ENCODE data around the gene APOBEC3A. TPM values are rescaled to one million over a fixed set of nuclear protein-coding genes. Genes with fewer than 3 reads are reported as not detected.
"Not testable (repeated sequence)": the region's sequence is repeated elsewhere in the genome, so short reads cannot be mapped to it uniquely, and the experiment has no call there.

APOBEC3A gene
- total RNA-seq, 2 experiments from 2014 or later = 0.17 TPM; not detected in 1

DNA sequence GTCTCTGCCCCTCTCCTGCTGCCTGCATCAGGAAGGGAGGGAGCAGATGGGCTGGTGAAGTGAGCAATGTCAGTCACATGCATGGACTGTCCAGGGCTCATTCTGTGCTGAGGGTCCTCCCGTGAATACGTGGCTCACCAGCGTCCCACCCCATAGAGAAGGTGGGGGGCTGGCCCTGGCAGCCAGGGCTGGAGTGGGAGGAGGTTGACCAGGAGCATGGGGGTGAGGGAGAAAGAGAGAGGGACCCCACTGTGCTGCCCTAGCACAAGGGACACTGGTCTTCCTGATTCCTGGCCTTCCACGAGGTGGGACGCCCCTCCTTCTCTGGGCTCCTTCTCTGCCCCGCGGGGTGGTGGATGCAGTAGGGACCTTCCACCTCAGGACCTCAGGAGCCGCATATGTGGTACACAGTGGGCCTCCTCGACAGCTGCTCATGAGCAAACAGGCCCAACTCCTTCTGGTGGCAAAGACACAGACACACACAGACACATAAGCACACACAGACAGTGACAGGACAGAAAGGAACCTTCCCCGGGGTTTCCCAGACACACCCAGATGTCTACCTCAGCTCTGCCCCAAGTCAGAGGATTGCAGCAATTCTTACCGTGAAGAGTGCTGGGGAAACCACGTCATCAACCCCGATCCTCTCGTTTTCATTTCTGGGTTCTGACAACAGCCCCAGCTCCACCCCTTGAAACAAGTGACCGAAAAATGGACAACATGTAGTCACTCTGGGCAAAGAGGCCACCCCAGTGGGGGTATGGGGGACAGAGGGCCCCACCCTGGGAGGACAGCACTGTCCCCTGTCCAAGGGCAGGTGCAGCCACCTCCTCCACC is 3.6 kb upstream of the APOBEC3A start:
- H3K4me3 Mint-ChIP-seq = peak overlapping the region; percentile 50
- CTCF ChIA-PET = interaction anchor here (0.6 to 6.9 kb wide), 12 partner anchors 12 to 189 kb away, joined by 3 to 45 read pairs (median 5); partner anchors contain the start of gene CBX6

GRCh38 chr22:38954414-38955043 is 2.9 kb upstream of the APOBEC3A start:
- Mint-ChIP-seq H3K9me3 (no peaks in the 10 kb centered on the region), H3K27ac (peak overlapping the region; percentile 87), H3K27me3 (peaks cover 2% of the 10 kb centered on the region), H3K4me3 (no peak overlapping the region), H3K4me1 (ENCODE audit: low read depth) (peaks cover 31% of the 10 kb centered on the region), H3K36me3 (no peaks in the 10 kb centered on the region)
- no peak for DNase-seq
- POLR2A ChIA-PET = interaction anchor here (1.0 to 2.6 kb wide), 6 partner anchors 12 to 358 kb away, joined by 4 to 27 read pairs (median 6); partner anchors contain the start of gene CBX6
- intact Hi-C loops (cut with micrococcal nuclease) = loop anchor here (1.0 kb wide), 3 partner anchors 13 to 80 kb away; partner anchors contain the start of gene APOBEC3B
- CTCF ChIA-PET = interaction anchor here (0.8 to 6.9 kb wide), 11 partner anchors 12 to 189 kb away, joined by 3 to 45 read pairs (median 5); partner anchors contain the start of gene CBX6

More for the DNA sequence above, 3.6 kb upstream of the APOBEC3A start:
- POLR2A ChIA-PET = interaction anchor here (1.0 to 2.6 kb wide), 6 partner anchors 12 to 358 kb away, joined by 4 to 27 read pairs (median 6); partner anchors contain the start of gene CBX6
- H3K36me3 Mint-ChIP-seq = no peaks in the 10 kb centered on the region
- intact Hi-C loops (cut with micrococcal nuclease) = loop anchor here (1.0 kb wide), 3 partner anchors 12 to 79 kb away; partner anchors contain the start of gene APOBEC3B
- H3K4me1 Mint-ChIP-seq (ENCODE audit: low read depth) = peaks cover 31% of the 10 kb centered on the region
- DNase-seq = peak; percentile 93
- peaks cover 2% of the 10 kb centered on the region for H3K27me3 Mint-ChIP-seq
- H3K27ac Mint-ChIP-seq = peak overlapping the region; percentile 87
- H3K9me3 Mint-ChIP-seq = no peaks in the 10 kb centered on the region

- Mint-ChIP-seq H3K36me3 (no peaks in the 10 kb centered on the region), H3K9me3 (no peaks in the 10 kb centered on the region), H3K27ac (peak overlapping the region; percentile 87), H3K4me1 (ENCODE audit: low read depth) (peaks cover 33% of the 10 kb centered on the region), H3K27me3 (peaks cover 2% of the 10 kb centered on the region), H3K4me3 (no peak overlapping the region)
- POLR2A ChIA-PET = no interaction called here
- DNase-seq = no peak
- CTCF ChIA-PET = interaction anchor here (6.9 kb wide), 1 partner anchor 85 kb away, joined by 45 read pairs; no protein-coding TSS in a partner anchor
- intact Hi-C loops (cut with micrococcal nuclease) = no loop called here
Observed at GRCh38 chr22:38955250-38955905, 2.0 kb upstream of the APOBEC3A start.

- POLR2A ChIA-PET = no interaction called here
- peaks cover 2% of the 10 kb centered on the region for H3K27me3 Mint-ChIP-seq
- no peak overlapping the region for H3K4me3 Mint-ChIP-seq
- intact Hi-C loops (cut with micrococcal nuclease) = no loop called here
- CTCF ChIA-PET = interaction anchor here (6.9 kb wide), 1 partner anchor 86 kb away, joined by 45 read pairs; no protein-coding TSS in a partner anchor
- no peaks in the 10 kb centered on the region for H3K36me3 Mint-ChIP-seq
- no peaks in the 10 kb centered on the region for H3K9me3 Mint-ChIP-seq
- peak overlapping the region; percentile 87 for H3K27ac Mint-ChIP-seq
- no peak for DNase-seq
- H3K4me1 Mint-ChIP-seq (ENCODE audit: low read depth) = peaks cover 33% of the 10 kb centered on the region
Observed at GRCh38 chr22:38955926-38956325, 1.5 kb upstream of the APOBEC3A start.

- no peaks in the 10 kb centered on the region for H3K36me3 Mint-ChIP-seq
- no peak for DNase-seq
- H3K9me3 Mint-ChIP-seq = no peaks in the 10 kb centered on the region
- H3K27ac Mint-ChIP-seq = no peak overlapping the region
- intact Hi-C loops (cut with micrococcal nuclease) = no loop called here
- peaks cover 2% of the 10 kb centered on the region for H3K27me3 Mint-ChIP-seq
- ChIA-PET POLR2A (no interaction called here), CTCF (interaction anchor here (6.9 kb wide), 1 partner anchor 87 kb away, joined by 45 read pairs; no protein-coding TSS in a partner anchor)
- peaks cover 32% of the 10 kb centered on the region for H3K4me1 Mint-ChIP-seq (ENCODE audit: low read depth)
- H3K4me3 Mint-ChIP-seq = no peak overlapping the region
Observed at GRCh38 chr22:38956551-38956950, 858 bp upstream of the APOBEC3A start.

DNA sequence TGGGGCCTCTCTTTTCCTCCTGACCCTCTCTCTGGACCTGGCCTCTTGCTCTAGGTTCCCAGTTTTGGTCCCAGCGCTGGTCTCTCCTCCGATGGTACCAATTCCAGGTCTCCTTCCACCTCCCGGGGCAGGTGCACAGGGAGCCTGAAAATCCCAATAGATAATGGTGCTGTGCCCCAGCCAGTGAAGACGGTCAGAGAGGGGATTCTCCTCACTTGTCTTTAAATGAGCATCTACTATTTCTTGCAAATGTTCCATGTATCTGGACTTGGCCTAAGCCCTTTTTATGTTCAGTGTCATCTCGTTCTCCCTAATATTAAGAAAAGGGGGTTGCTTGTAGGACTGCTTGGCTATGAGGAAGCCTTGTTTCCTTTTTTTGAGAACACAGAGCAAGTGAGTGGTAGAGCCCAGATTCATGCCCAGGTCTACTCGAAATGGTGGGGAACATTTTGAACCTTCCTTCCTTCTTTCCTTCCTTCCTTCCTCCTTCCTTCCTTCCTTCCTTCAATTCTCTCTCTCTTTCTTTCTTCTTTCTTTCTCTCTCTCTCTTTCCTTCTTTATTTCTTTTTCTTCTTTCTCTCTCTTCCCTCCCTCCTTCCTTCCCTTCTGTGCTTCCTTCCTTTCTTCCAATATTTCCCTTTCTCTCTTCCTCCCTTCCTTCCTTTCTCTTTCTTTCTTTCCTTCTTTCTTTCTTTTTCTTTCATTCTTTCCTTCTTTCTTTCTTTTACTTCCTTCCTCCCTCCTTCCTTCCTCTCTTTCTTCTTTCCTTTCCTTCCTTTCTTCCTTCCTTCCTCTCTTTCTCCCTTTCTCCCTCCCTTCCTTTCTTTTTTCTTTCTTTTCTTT is 620 bp downstream of the APOBEC3A start:
- H3K27ac Mint-ChIP-seq = no peak overlapping the region
- H3K27me3 Mint-ChIP-seq = peaks cover 2% of the 10 kb centered on the region

GRCh38 chr22:38958651-38958943 is 1.2 kb downstream of the APOBEC3A start:
- H3K27ac Mint-ChIP-seq; POLR2A ChIA-PET; H3K36me3 Mint-ChIP-seq; DNase-seq; intact Hi-C loops (cut with micrococcal nuclease); H3K9me3 Mint-ChIP-seq; H3K4me3 Mint-ChIP-seq; H3K27me3 Mint-ChIP-seq: not testable (repeated sequence)
- CTCF ChIA-PET = interaction anchor here (1.2 kb wide), 1 partner anchor 88 kb away, joined by 3 read pairs; no protein-coding TSS in a partner anchor
- peaks cover 20% of the 10 kb centered on the region for H3K4me1 Mint-ChIP-seq (ENCODE audit: low read depth)

More for the DNA sequence above, 620 bp downstream of the APOBEC3A start:
- DNase-seq = no peak
- Mint-ChIP-seq H3K9me3 (no peaks in the 10 kb centered on the region), H3K4me1 (ENCODE audit: low read depth) (peaks cover 25% of the 10 kb centered on the region), H3K4me3 (no peak overlapping the region), H3K36me3 (no peaks in the 10 kb centered on the region)
- intact Hi-C loops (cut with micrococcal nuclease) = no loop called here
- ChIA-PET CTCF (interaction anchor here (1.0 kb wide), 1 partner anchor 88 kb away, joined by 6 read pairs; no protein-coding TSS in a partner anchor), POLR2A (no interaction called here)

DNA sequence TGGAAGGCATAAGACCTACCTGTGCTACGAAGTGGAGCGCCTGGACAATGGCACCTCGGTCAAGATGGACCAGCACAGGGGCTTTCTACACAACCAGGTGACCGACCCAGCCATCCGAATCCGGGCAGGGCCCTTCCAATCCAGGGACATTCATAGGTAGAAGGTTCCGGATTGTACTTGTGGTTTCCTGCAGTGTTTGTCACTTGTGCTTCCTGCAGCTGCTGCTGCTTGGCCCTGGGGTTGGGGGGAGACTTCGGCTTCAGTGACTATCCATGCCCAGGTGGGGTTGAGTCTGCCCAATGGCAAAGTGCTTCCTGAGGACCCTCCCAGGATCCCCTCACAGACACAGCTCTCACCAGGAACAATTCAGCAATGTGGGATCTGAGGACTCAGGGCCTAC is 2.2 kb downstream of the APOBEC3A start:
- CTCF ChIA-PET = interaction anchor here (1.2 kb wide), 1 partner anchor 89 kb away, joined by 3 read pairs; no protein-coding TSS in a partner anchor

GRCh38 chr22:38960673-38961072 is 3.3 kb downstream of the APOBEC3A start:
- H3K4me3 Mint-ChIP-seq; H3K9me3 Mint-ChIP-seq; POLR2A ChIA-PET; CTCF ChIA-PET; H3K27me3 Mint-ChIP-seq; H3K4me1 Mint-ChIP-seq (ENCODE audit: low read depth); H3K36me3 Mint-ChIP-seq; H3K27ac Mint-ChIP-seq; DNase-seq; intact Hi-C loops (cut with micrococcal nuclease): not testable (repeated sequence)

More for the DNA sequence above, 2.2 kb downstream of the APOBEC3A start:
- no peaks in the 10 kb centered on the region for H3K9me3 Mint-ChIP-seq
- no peaks in the 10 kb centered on the region for H3K36me3 Mint-ChIP-seq
- intact Hi-C loops (cut with micrococcal nuclease) = no loop called here
- H3K4me1 Mint-ChIP-seq (ENCODE audit: low read depth) = peaks cover 16% of the 10 kb centered on the region
- no peak for DNase-seq
- POLR2A ChIA-PET = no interaction called here
- no peak overlapping the region for H3K27ac Mint-ChIP-seq
- peaks cover 4% of the 10 kb centered on the region for H3K27me3 Mint-ChIP-seq
- H3K4me3 Mint-ChIP-seq = no peak overlapping the region

DNA sequence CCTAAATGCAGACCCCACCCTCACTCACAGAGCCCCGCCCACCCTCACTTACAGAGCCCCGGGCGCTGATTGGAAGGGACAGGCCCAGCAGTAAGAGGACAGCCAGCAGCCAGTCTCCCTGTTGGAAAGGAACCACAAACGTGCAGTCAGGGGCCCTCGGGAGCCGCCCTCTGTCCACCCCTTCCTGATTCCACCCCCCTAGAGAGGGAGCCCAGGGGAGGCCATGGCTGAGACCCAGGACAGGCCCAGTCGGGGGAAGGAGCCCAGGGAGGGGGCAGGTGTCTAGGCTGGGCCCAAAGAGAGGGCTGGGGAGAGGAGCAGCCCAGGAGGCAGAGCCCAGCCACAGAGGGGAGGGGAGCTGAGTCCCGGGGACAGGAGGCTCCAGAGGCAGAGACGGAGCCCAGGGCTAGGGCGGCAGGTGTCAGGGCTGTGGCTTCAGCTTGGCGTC is 5.9 kb downstream of the APOBEC3A start:
- POLR2A ChIA-PET; intact Hi-C loops (cut with micrococcal nuclease); H3K4me3 Mint-ChIP-seq; H3K36me3 Mint-ChIP-seq; H3K27ac Mint-ChIP-seq; H3K27me3 Mint-ChIP-seq; CTCF ChIA-PET; DNase-seq; H3K9me3 Mint-ChIP-seq; H3K4me1 Mint-ChIP-seq (ENCODE audit: low read depth): not testable (repeated sequence)

DNA sequence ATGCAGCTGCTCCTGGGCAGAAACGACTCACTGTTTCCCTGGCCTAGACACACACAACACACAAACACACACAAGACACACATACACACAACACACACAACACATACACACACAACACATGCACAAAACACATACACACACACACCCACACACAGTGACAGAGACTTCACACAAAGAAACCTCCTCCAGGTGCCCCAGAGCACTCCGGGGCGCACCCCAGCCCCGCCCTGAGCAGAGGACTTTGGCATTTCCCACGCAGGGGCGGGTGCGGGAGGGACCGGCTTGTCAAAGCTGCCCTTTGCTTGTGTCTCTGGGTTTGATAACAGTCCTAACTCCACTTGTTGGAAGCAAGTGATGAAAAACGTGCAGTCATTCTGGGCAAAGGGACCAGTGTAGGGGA is 6.5 kb downstream of the APOBEC3A start:
- H3K27ac Mint-ChIP-seq = no peak overlapping the region
- no peaks in the 10 kb centered on the region for H3K36me3 Mint-ChIP-seq
- no peak overlapping the region for H3K4me3 Mint-ChIP-seq
- peak; percentile 25 for DNase-seq
- intact Hi-C loops (cut with micrococcal nuclease) = no loop called here
- peaks cover 2% of the 10 kb centered on the region for H3K27me3 Mint-ChIP-seq
- peaks cover 8% of the 10 kb centered on the region for H3K4me1 Mint-ChIP-seq (ENCODE audit: low read depth)
- H3K9me3 Mint-ChIP-seq = no peaks in the 10 kb centered on the region
- POLR2A ChIA-PET = no interaction called here
- CTCF ChIA-PET = interaction anchor here (1.1 kb wide), 1 partner anchor 20 kb away, joined by 3 read pairs; no protein-coding TSS in a partner anchor

Data from activated CD4-positive, alpha-beta memory T cell treated with anti-CD3 and anti-CD28 coated beads for 36 hours (primary cell).